Memory B cell (primary cell): ENCODE results near the gene SERINC1.
"Not testable (repeated sequence)": the region's sequence is repeated elsewhere in the genome, so short reads cannot be mapped to it uniquely, and the experiment has no call there.

Source experiments
- ATAC-seq: fragments of 150-1000 bp; cut with Tn5 transposase; 2 replicates; pipeline ENCODE4 v1.10.0; 2021; ENCODE audit warnings: low read depth, mild to moderate bottlenecking, moderate library complexity
- DNase-seq, 2 donors: peaks; one replicate each; pipeline ENCODE4 v3.0.0; 2022; ENCODE audit warnings: low spot score in 2 of 2
- H3K27ac Mint-ChIP-seq: one replicate; pipeline ENCODE4 v1.8.0; 2022; ENCODE audit warnings: mild to moderate bottlenecking, moderate library complexity, mixed read lengths
- H3K27me3 Mint-ChIP-seq: one replicate; pipeline ENCODE4 v1.8.0; 2022; ENCODE audit warnings: mixed read lengths
- H3K36me3 Mint-ChIP-seq: one replicate; pipeline ENCODE4 v1.8.0; 2022; ENCODE audit warnings: mild to moderate bottlenecking, mixed read lengths
- H3K4me1 Mint-ChIP-seq: one replicate; pipeline ENCODE4 v1.8.0; 2022; ENCODE audit warnings: mixed read lengths
- H3K4me3 Mint-ChIP-seq: one replicate; pipeline ENCODE4 v1.8.0; 2022; ENCODE audit warnings: mild to moderate bottlenecking, moderate library complexity, mixed read lengths
- H3K9me3 Mint-ChIP-seq: one replicate; pipeline ENCODE4 v1.8.0; 2022; ENCODE audit warnings: mixed read lengths

The SERINC1 gene

DNA sequence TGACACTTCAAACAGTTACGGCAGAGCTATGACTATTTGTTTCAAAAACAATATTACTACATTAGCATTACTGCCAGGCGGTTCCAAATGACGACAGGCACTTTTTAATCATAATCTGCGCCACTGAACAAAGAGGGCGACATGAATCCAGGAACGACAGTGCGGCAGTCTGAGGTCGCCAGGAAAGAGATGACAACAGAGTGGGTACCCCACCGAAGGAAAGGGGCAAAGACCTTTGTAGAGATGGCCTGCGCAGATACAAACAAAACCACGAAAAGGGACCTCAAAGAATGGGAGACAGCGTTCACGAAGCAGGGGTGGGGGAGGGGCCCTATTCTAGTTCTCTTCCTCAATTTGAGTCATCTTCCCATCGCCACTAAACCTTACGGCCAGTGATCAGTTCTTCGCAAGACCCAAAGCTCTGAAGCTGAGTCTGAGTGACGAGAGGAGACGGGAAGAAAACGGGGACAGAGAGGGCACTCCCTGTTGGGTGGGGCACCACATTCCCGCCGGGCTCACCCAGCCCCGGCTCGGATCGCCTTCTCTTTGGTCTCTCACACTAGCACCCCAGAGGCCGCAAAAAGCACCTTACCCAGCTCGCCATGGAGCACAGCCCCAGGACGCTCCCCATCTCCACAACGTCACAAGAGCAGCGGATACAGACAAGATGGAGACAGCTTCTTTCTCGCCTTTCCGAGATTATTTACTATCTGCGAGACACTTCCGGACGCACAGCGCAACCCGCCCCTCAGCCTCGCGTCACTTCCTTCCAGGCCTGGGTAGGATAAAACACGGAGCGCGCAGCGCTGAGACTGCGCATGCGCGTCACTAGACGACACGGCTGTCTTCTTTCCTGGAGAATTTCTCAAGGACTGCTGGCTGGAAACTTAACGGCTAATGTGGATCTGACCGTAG lies at the start of gene SERINC1:
Gene SERINC1 (minus strand): TSS at position 701 of the 915 bp plus-strand sequence. CDS start 70 bp downstream, at position 631.
- peaks cover 24% of the 10 kb centered on the region for H3K4me1 Mint-ChIP-seq
- peak; percentile 85 to 86 for DNase-seq
- peak; percentile 95 for ATAC-seq
- peak within 1 kb of the TSS; percentile 98 for H3K4me3 Mint-ChIP-seq
- no peaks in the 10 kb centered on the region for H3K27me3 Mint-ChIP-seq
- peak within 1 kb of the TSS; percentile 100 for H3K27ac Mint-ChIP-seq
- H3K9me3 Mint-ChIP-seq, result no peaks in the 10 kb centered on the region
- peaks cover 10% of the 10 kb centered on the region for H3K36me3 Mint-ChIP-seq

- Mint-ChIP-seq H3K4me1 (no peaks in the 10 kb centered on the region), H3K9me3 (peaks cover 2% of the 10 kb centered on the region), H3K27me3 (peaks cover 3% of the 10 kb centered on the region), H3K27ac (no peak overlapping the region), H3K4me3 (no peak overlapping the region), H3K36me3 (peaks cover 1% of the 10 kb centered on the region)
- ATAC-seq (no peak), DNase-seq (no peak)
Observed at GRCh38 chr6:122511193-122511924, 39.8 kb upstream of the SERINC1 start.

- peaks cover 23% of the 10 kb centered on the region for H3K9me3 Mint-ChIP-seq
- not testable (repeated sequence) for H3K27me3 Mint-ChIP-seq, DNase-seq, H3K4me3 Mint-ChIP-seq, ATAC-seq, H3K36me3 Mint-ChIP-seq, H3K4me1 Mint-ChIP-seq, H3K27ac Mint-ChIP-seq
Observed at GRCh38 chr6:122505170-122505569, 33.6 kb upstream of the SERINC1 start.

GRCh38 chr6:122501475-122501874 lies 29.9 kb upstream of the SERINC1 start:
- H3K27ac Mint-ChIP-seq, result no peak overlapping the region
- peaks cover 6% of the 10 kb centered on the region for H3K36me3 Mint-ChIP-seq
- peaks cover 30% of the 10 kb centered on the region for H3K9me3 Mint-ChIP-seq
- DNase-seq (no peak), ATAC-seq (no peak)
- peaks cover 2% of the 10 kb centered on the region for H3K27me3 Mint-ChIP-seq
- no peaks in the 10 kb centered on the region for H3K4me1 Mint-ChIP-seq
- no peak overlapping the region for H3K4me3 Mint-ChIP-seq

DNA sequence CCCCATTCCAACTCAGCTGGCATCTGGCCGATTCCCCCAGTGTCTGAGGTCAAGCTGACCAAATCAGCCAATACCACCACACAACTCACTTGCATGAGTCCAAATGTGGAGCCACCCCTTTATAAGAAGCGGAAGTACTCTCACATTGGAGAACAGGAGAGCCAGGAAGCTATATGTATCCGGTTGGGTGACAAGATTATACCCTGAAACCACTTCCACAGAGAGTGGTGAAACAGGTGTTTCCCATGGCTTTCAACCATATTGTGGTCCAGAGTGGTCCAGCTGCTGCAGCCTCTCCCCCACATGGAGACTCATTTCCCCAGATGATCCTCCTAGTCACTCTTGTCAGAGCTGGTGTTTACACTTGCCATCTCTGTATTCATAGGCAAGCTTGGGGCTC lies 24.0 kb upstream of the SERINC1 start:
- Mint-ChIP-seq H3K4me3 (no peak overlapping the region), H3K9me3 (peaks cover 11% of the 10 kb centered on the region), H3K4me1 (peaks cover 7% of the 10 kb centered on the region), H3K27me3 (peaks cover 2% of the 10 kb centered on the region), H3K27ac (no peak overlapping the region), H3K36me3 (no peaks in the 10 kb centered on the region)
- ATAC-seq (peak; percentile 55), DNase-seq (no peak)

GRCh38 chr6:122494665-122495272 lies 23.2 kb upstream of the SERINC1 start:
- no peak for DNase-seq
- Mint-ChIP-seq H3K4me1 (peaks cover 7% of the 10 kb centered on the region), H3K9me3 (peaks cover 8% of the 10 kb centered on the region), H3K27me3 (peaks cover 2% of the 10 kb centered on the region), H3K4me3 (no peak overlapping the region), H3K36me3 (no peaks in the 10 kb centered on the region), H3K27ac (no peak overlapping the region)
- no peak for ATAC-seq

GRCh38 chr6:122491919-122492555 lies 20.4 kb upstream of the SERINC1 start:
- Mint-ChIP-seq H3K4me3 (peak overlapping the region; percentile 3), H3K36me3 (no peaks in the 10 kb centered on the region), H3K9me3 (peaks cover under 1% of the 10 kb centered on the region), H3K4me1 (peaks cover 7% of the 10 kb centered on the region), H3K27ac (no peak overlapping the region), H3K27me3 (no peaks in the 10 kb centered on the region)
- DNase-seq (peak; percentile 53 to 58), ATAC-seq (peak; percentile 96)

GRCh38 chr6:122490607-122491006 lies 19.0 kb upstream of the SERINC1 start:
- Mint-ChIP-seq H3K4me1 (peaks cover 7% of the 10 kb centered on the region), H3K9me3 (no peaks in the 10 kb centered on the region), H3K36me3 (no peaks in the 10 kb centered on the region), H3K27ac (no peak overlapping the region), H3K4me3 (no peak overlapping the region), H3K27me3 (no peaks in the 10 kb centered on the region)
- no peak for ATAC-seq
- no peak for DNase-seq

GRCh38 chr6:122484760-122485159 lies 13.2 kb upstream of the SERINC1 start:
- Mint-ChIP-seq H3K9me3 (no peaks in the 10 kb centered on the region), H3K4me3 (no peak overlapping the region), H3K36me3 (no peaks in the 10 kb centered on the region), H3K27ac (no peak overlapping the region), H3K27me3 (no peaks in the 10 kb centered on the region), H3K4me1 (peaks cover 5% of the 10 kb centered on the region)
- DNase-seq (peak in 1 of 2 donors; percentile 18), ATAC-seq (peak; percentile 91)

DNA sequence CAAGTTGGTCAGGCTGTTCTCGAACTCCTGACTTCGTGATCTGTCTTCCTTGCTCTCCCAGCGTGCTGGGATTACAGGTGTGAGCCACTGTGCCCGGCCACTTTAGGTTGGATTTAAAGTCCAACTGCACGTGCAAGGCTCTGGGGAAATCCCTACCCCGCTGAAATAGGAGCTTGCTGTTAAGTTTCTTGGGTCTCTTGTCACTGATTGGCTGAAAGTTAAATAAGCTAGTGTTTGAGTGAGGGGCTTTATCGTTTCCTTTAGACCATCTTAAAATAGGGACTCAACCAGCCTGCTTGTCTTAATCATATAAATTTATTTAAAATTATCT lies 11.1 kb upstream of the SERINC1 start:
- H3K27ac Mint-ChIP-seq, result no peak overlapping the region
- H3K9me3 Mint-ChIP-seq, result no peaks in the 10 kb centered on the region
- ATAC-seq (no peak), DNase-seq (no peak)
- H3K36me3 Mint-ChIP-seq, result no peaks in the 10 kb centered on the region
- no peak overlapping the region for H3K4me3 Mint-ChIP-seq
- H3K4me1 Mint-ChIP-seq, result peaks cover 5% of the 10 kb centered on the region
- no peaks in the 10 kb centered on the region for H3K27me3 Mint-ChIP-seq

DNA sequence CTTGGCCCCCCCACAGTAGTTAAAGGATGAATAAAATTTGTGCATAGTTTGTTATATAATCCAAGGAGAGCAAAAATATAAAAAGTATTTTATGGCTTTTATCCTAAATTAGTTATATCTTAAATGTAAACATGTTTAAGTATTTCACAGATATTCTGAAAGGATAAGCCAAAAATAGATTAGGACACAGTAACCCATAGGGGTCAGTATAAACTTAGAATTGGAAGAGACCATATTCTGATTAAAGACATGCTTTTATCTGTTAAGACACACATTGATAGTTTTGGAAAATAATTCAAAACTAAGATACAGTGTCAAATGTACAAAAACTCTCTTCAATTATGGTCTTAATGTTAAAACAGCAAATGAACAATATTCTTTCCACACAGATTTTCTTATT lies 4.5 kb upstream of the SERINC1 start:
- DNase-seq (peak in 1 of 2 donors; percentile 7), ATAC-seq (no peak)
- Mint-ChIP-seq H3K36me3 (peaks cover 2% of the 10 kb centered on the region), H3K27me3 (no peaks in the 10 kb centered on the region), H3K9me3 (no peaks in the 10 kb centered on the region), H3K4me1 (no peaks in the 10 kb centered on the region), H3K27ac (no peak overlapping the region), H3K4me3 (no peak overlapping the region)

DNA sequence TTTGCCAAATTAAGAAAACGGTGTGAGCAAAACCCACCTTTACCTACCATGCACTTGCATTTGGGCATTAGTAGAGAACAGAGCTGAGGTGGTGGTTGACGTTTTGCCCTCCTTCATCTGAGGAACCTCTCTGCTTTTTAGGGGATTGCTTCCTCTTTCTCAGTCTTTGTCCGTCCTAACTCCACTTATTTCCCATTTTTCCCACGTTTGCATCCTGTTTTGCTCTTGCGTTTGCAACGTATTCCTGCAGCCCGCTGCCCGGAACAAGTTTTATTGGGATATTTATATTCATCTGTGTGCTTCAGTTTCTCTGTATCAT lies 374 bp upstream of the SERINC1 start:
- no peak for DNase-seq
- no peaks in the 10 kb centered on the region for H3K27me3 Mint-ChIP-seq
- peak overlapping the region; percentile 100 for H3K27ac Mint-ChIP-seq

DNA sequence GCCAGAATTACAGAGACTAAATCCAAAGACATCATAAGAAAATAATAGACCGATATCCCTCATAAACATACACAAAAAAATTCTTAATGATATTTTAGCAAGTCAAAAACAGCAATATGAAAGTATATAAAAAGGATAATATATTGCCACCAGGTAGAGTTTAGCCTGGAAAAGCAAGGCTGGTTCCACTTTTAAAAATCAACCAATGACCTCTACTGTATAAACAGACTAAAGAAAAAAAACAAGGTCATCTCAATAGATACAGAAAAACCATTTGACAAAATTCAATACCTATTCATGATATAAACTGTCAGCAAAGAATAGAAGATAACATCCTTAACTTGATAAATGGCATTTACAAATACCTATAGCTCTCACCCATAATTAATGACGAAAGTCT lies 9.7 kb downstream of the SERINC1 start:
- ATAC-seq (no peak), DNase-seq (no peak)
- peaks cover 65% of the 10 kb centered on the region for H3K4me1 Mint-ChIP-seq
- H3K27ac Mint-ChIP-seq, result peak overlapping the region; percentile 73
- no peak overlapping the region for H3K4me3 Mint-ChIP-seq
- H3K9me3 Mint-ChIP-seq, result no peaks in the 10 kb centered on the region
- H3K36me3 Mint-ChIP-seq, result peaks cover 24% of the 10 kb centered on the region
- no peaks in the 10 kb centered on the region for H3K27me3 Mint-ChIP-seq

More for the DNA sequence above, 374 bp upstream of the SERINC1 start:
- peak overlapping the region; percentile 98 for H3K4me3 Mint-ChIP-seq
- H3K36me3 Mint-ChIP-seq, result peaks cover 6% of the 10 kb centered on the region
- ATAC-seq, result peak; percentile 44
- no peaks in the 10 kb centered on the region for H3K9me3 Mint-ChIP-seq
- H3K4me1 Mint-ChIP-seq, result peaks cover 19% of the 10 kb centered on the region
